Activated CD8-positive, alpha-beta memory T cell treated with anti-CD3 and anti-CD28 coated beads, Interleukin-2, amount 10 ng/mL, durations not matched to agents 7 days and 5 days (primary cell): ENCODE results near the gene RTKN. TPM values are rescaled to one million over a fixed set of nuclear protein-coding genes. Genes with fewer than 3 reads are reported as not detected.
A peak's percentile ranks its signal among the peaks of the same experiment; 100 is the strongest.
"Not testable (repeated sequence)": the region's sequence is repeated elsewhere in the genome, so short reads cannot be mapped to it uniquely, and the experiment has no call there.

Experiments used
- ATAC-seq: fragments of 150-1000 bp; cut with Tn5 transposase; one replicate; pipeline ENCODE4 v1.10.0; 2021; ENCODE audit warnings: moderate library complexity
- CTCF ChIA-PET: fragments of 350-600 bp; sonication (Branson Sonifier 250); formaldehyde crosslinking; loops from one replicate; lab custom pipeline; 2021; ENCODE audit warnings: antibody characterized with exemption; lab: Charles Lee
- DNase-seq: peaks from one replicate; pipeline ENCODE4 v3.0.0-alpha.2; 2020
- H3K27ac Mint-ChIP-seq: one replicate; pipeline ENCODE4 v1.8.0; 2021; ENCODE audit warnings: mild to moderate bottlenecking, mixed read lengths
- H3K27me3 Mint-ChIP-seq: one replicate; pipeline ENCODE4 v1.8.0; 2021; ENCODE audit warnings: mixed read lengths
- H3K36me3 Mint-ChIP-seq: one replicate; pipeline ENCODE4 v1.8.0; 2021; ENCODE audit warnings: mild to moderate bottlenecking, mixed read lengths
- H3K4me1 Mint-ChIP-seq: one replicate; pipeline ENCODE4 v1.8.0; 2021; ENCODE audit warnings: mixed read lengths
- H3K4me3 Mint-ChIP-seq: one replicate; pipeline ENCODE4 v1.8.0; 2021; ENCODE audit warnings: mild to moderate bottlenecking, moderate library complexity, mixed read lengths
- H3K9me3 Mint-ChIP-seq: one replicate; pipeline ENCODE4 v1.8.0; 2022; ENCODE audit warnings: low read depth, mixed read lengths
- total RNA-seq, 2 experiments: library from RNA; stranded (reverse); gene quantifications; one replicate each; pipeline ENCODE4 v1.2.3, GENCODE V29; 2021

RTKN gene
- total RNA-seq, 2 experiments from 2014 or later = 0.50 to 1.9 TPM

GRCh38 chr2:74424995-74425406 lies 16.7 kb downstream of the RTKN start:
- no peak overlapping the region for H3K27ac Mint-ChIP-seq

GRCh38 chr2:74424139-74424992 lies 17.4 kb downstream of the RTKN start:
- H3K27me3 Mint-ChIP-seq = peaks cover 5% of the 10 kb centered on the region
- no peak overlapping the region for H3K4me3 Mint-ChIP-seq
- peaks cover 26% of the 10 kb centered on the region for H3K4me1 Mint-ChIP-seq
- CTCF ChIA-PET = no interaction called here
- ATAC-seq = no peak
- H3K27ac Mint-ChIP-seq = no peak overlapping the region
- H3K9me3 Mint-ChIP-seq = no peaks in the 10 kb centered on the region
- peaks cover 10% of the 10 kb centered on the region for H3K36me3 Mint-ChIP-seq
- DNase-seq = no peak

More at GRCh38 chr2:74424995-74425406, 16.7 kb downstream of the RTKN start:
- peaks cover 10% of the 10 kb centered on the region for H3K36me3 Mint-ChIP-seq
- no peak overlapping the region for H3K4me3 Mint-ChIP-seq
- CTCF ChIA-PET = no interaction called here
- peaks cover 5% of the 10 kb centered on the region for H3K27me3 Mint-ChIP-seq
- no peaks in the 10 kb centered on the region for H3K9me3 Mint-ChIP-seq
- no peak for ATAC-seq
- no peak for DNase-seq
- H3K4me1 Mint-ChIP-seq = peaks cover 26% of the 10 kb centered on the region

- no peaks in the 10 kb centered on the region for H3K9me3 Mint-ChIP-seq
- ATAC-seq (no peak), DNase-seq (no peak)
- H3K4me1 Mint-ChIP-seq = peaks cover 26% of the 10 kb centered on the region
- H3K4me3 Mint-ChIP-seq = peak overlapping the region; percentile 94
- peak overlapping the region; percentile 55 for H3K27ac Mint-ChIP-seq
- peaks cover 5% of the 10 kb centered on the region for H3K27me3 Mint-ChIP-seq
- CTCF ChIA-PET = no interaction called here
- H3K36me3 Mint-ChIP-seq = peaks cover 10% of the 10 kb centered on the region
Measured at GRCh38 chr2:74423231-74424095, 18.3 kb downstream of the RTKN start.

- Mint-ChIP-seq H3K9me3 (no peaks in the 10 kb centered on the region), H3K27me3 (peaks cover 5% of the 10 kb centered on the region), H3K4me1 (peaks cover 26% of the 10 kb centered on the region), H3K36me3 (peaks cover 10% of the 10 kb centered on the region), H3K4me3 (peak within 1 kb of the TSS; percentile 94), H3K27ac (peak within 1 kb of the TSS; percentile 98)
- ATAC-seq (peak; percentile 87), DNase-seq (peak; percentile 96)
- CTCF ChIA-PET = interaction anchor here (0.7 to 2.3 kb wide), 16 partner anchors 8 to 242 kb away, joined by 3 to 9 read pairs (median 3); partner anchors contain the start of genes CCDC142, INO80B, MOGS and MRPL53
Measured at GRCh38 chr2:74421221-74421870, 20.4 kb downstream of the RTKN start, which contains the start of the genes C2orf81 and WDR54. C2orf81 (minus strand) TSS chr2:74421619; CDS start chr2:74421560, 59 bp downstream. WDR54 (plus strand) TSS chr2:74421730; CDS start chr2:74422154, 424 bp downstream.

GRCh38 chr2:74420443-74421103 lies 21.2 kb downstream of the RTKN start:
- H3K9me3 Mint-ChIP-seq, H3K36me3 Mint-ChIP-seq, DNase-seq, ATAC-seq: not testable (repeated sequence)
- CTCF ChIA-PET = interaction anchor here (0.7 to 2.3 kb wide), 14 partner anchors 8 to 241 kb away, joined by 3 to 9 read pairs (median 4); partner anchors contain the start of genes CCDC142, INO80B, MOGS and MRPL53
- H3K27ac Mint-ChIP-seq = peak overlapping the region; percentile 98
- peaks cover 31% of the 10 kb centered on the region for H3K4me1 Mint-ChIP-seq
- H3K4me3 Mint-ChIP-seq = peak overlapping the region; percentile 94
- peaks cover 12% of the 10 kb centered on the region for H3K27me3 Mint-ChIP-seq

- peaks cover 34% of the 10 kb centered on the region for H3K4me1 Mint-ChIP-seq
- DNase-seq (no peak), ATAC-seq (no peak)
- no peak overlapping the region for H3K4me3 Mint-ChIP-seq
- H3K9me3 Mint-ChIP-seq = no peaks in the 10 kb centered on the region
- peaks cover 15% of the 10 kb centered on the region for H3K27me3 Mint-ChIP-seq
- CTCF ChIA-PET = interaction anchor here (1.2 to 2.3 kb wide), 5 partner anchors 29 to 170 kb away, joined by 3 to 9 read pairs (median 7); partner anchors contain the start of gene INO80B
- H3K27ac Mint-ChIP-seq = peak overlapping the region; percentile 12
- H3K36me3 Mint-ChIP-seq = peaks cover 6% of the 10 kb centered on the region
Measured at GRCh38 chr2:74420006-74420405, 21.7 kb downstream of the RTKN start.

GRCh38 chr2:74419345-74419744 lies 22.4 kb downstream of the RTKN start:
- DNase-seq (no peak), ATAC-seq (no peak)
- Mint-ChIP-seq H3K4me3 (no peak overlapping the region), H3K27me3 (peaks cover 18% of the 10 kb centered on the region), H3K27ac (no peak overlapping the region), H3K9me3 (no peaks in the 10 kb centered on the region), H3K36me3 (peaks cover 3% of the 10 kb centered on the region), H3K4me1 (peaks cover 34% of the 10 kb centered on the region)
- CTCF ChIA-PET = interaction anchor here (0.7 to 1.5 kb wide), 2 partner anchors 19 to 64 kb away, joined by 3 read pairs; partner anchors contain the start of genes CCDC142 and TTC31

GRCh38 chr2:74418312-74418711 lies 23.4 kb downstream of the RTKN start:
- ATAC-seq (no peak), DNase-seq (no peak)
- H3K27ac Mint-ChIP-seq = no peak overlapping the region
- no peak overlapping the region for H3K4me3 Mint-ChIP-seq
- no peaks in the 10 kb centered on the region for H3K9me3 Mint-ChIP-seq
- peaks cover 22% of the 10 kb centered on the region for H3K27me3 Mint-ChIP-seq
- H3K4me1 Mint-ChIP-seq = peaks cover 35% of the 10 kb centered on the region
- CTCF ChIA-PET = interaction anchor here (0.6 to 1.5 kb wide), 4 partner anchors 36 to 114 kb away, joined by 3 read pairs; partner anchors contain the start of genes CCDC142, INO80B and TTC31
- H3K36me3 Mint-ChIP-seq = no peaks in the 10 kb centered on the region

GRCh38 chr2:74417763-74418162 lies 24.0 kb downstream of the RTKN start:
- Mint-ChIP-seq H3K4me3 (no peak overlapping the region), H3K4me1 (peaks cover 32% of the 10 kb centered on the region), H3K36me3 (no peaks in the 10 kb centered on the region), H3K27me3 (peaks cover 22% of the 10 kb centered on the region), H3K9me3 (no peaks in the 10 kb centered on the region), H3K27ac (no peak overlapping the region)
- CTCF ChIA-PET = interaction anchor here (1.3 to 1.4 kb wide), 2 partner anchors 37 to 38 kb away, joined by 3 read pairs; partner anchors contain the start of gene INO80B
- ATAC-seq (no peak), DNase-seq (no peak)

- Mint-ChIP-seq H3K27ac (no peak overlapping the region), H3K4me1 (peaks cover 29% of the 10 kb centered on the region), H3K27me3 (peaks cover 22% of the 10 kb centered on the region), H3K36me3 (no peaks in the 10 kb centered on the region), H3K9me3 (no peaks in the 10 kb centered on the region), H3K4me3 (no peak overlapping the region)
- ATAC-seq (no peak), DNase-seq (no peak)
- CTCF ChIA-PET = interaction anchor here (1.4 kb wide), 1 partner anchor 39 kb away, joined by 3 read pairs; no protein-coding TSS in a partner anchor
Measured at GRCh38 chr2:74417197-74417596, 24.5 kb downstream of the RTKN start.

GRCh38 chr2:74416778-74417177 lies 25.0 kb downstream of the RTKN start:
- no peak overlapping the region for H3K27ac Mint-ChIP-seq
- peaks cover 22% of the 10 kb centered on the region for H3K27me3 Mint-ChIP-seq
- H3K4me3 Mint-ChIP-seq = no peak overlapping the region
- H3K4me1 Mint-ChIP-seq = peaks cover 27% of the 10 kb centered on the region
- no peaks in the 10 kb centered on the region for H3K9me3 Mint-ChIP-seq
- no peak for ATAC-seq
- CTCF ChIA-PET = interaction anchor here (1.0 kb wide), 1 partner anchor 25 kb away, joined by 3 read pairs; no protein-coding TSS in a partner anchor
- H3K36me3 Mint-ChIP-seq = no peaks in the 10 kb centered on the region
- no peak for DNase-seq
